WTC11 (cell line): ENCODE data around the gene COG3. TPM values are rescaled to one million over a fixed set of nuclear protein-coding genes. Genes with fewer than 3 reads are reported as not detected.
A peak's percentile ranks its signal among the peaks of the same experiment; 100 is the strongest.
"Not testable (repeated sequence)": the region's sequence is repeated elsewhere in the genome, so short reads cannot be mapped to it uniquely, and the experiment has no call there.

Experiments
- ATAC-seq: fragments of 200-7000 bp; cut with Tn5 transposase; 2 replicates; pipeline ENCODE4 v1.10.0; 2021; ENCODE audit warnings: mild to moderate bottlenecking, moderate library complexity
- CTCF ChIA-PET: fragments of 300-600 bp; sonication (Branson Sonifier 250); formaldehyde crosslinking; loops from one replicate; lab custom pipeline; 2021; ENCODE audit warnings: antibody characterized with exemption; lab: Charles Lee
- POLR2A ChIA-PET: fragments of 350-600 bp; sonication (Branson Sonifier 250); formaldehyde crosslinking; loops from one replicate; lab custom pipeline; 2021; ENCODE audit warnings: antibody characterized with exemption; lab: Charles Lee
- DNase-seq: peaks from one replicate; pipeline ENCODE4 v3.0.0; 2021; ENCODE audit warnings: low spot score
- H3K27ac Mint-ChIP-seq: 2 replicates; pipeline ENCODE4 v1.8.0; 2021; ENCODE audit warnings: mixed read lengths
- H3K27me3 Mint-ChIP-seq: 2 replicates; pipeline ENCODE4 v1.8.0; 2021; ENCODE audit warnings: low read depth, mild to moderate bottlenecking, moderate library complexity, mixed read lengths
- H3K36me3 Mint-ChIP-seq: 2 replicates; pipeline ENCODE4 v1.8.0; 2021; ENCODE audit warnings: mixed read lengths
- H3K4me1 Mint-ChIP-seq: 2 replicates; pipeline ENCODE4 v1.8.0; 2022; ENCODE audit warnings: mixed read lengths
- H3K4me3 Mint-ChIP-seq: 2 replicates; pipeline ENCODE4 v1.8.0; 2021; ENCODE audit warnings: mild to moderate bottlenecking, moderate library complexity, mixed read lengths
- H3K9me3 Mint-ChIP-seq: 2 replicates; pipeline ENCODE4 v1.8.0; 2021; ENCODE audit warnings: mixed read lengths
- ARID4B ChIP-seq: sonication (generic); formaldehyde crosslinking; IDR thresholded peaks from 2 replicates; pipeline ENCODE4 v1.8.0; 2023; ENCODE audit warnings: missing genetic modification reagents, mild to moderate bottlenecking, borderline replicate concordance
- E2F4 ChIP-seq: sonication (generic); formaldehyde crosslinking; IDR thresholded peaks from 2 replicates; pipeline ENCODE4 v1.8.1; 2022; ENCODE audit warnings: low read depth, mild to moderate bottlenecking, moderate library complexity, missing genetic modification reagents, borderline replicate concordance
- FOXJ3 ChIP-seq: sonication (generic); formaldehyde crosslinking; IDR thresholded peaks from 2 replicates; pipeline ENCODE4 v1.9.0; 2021; ENCODE audit warnings: missing genetic modification reagents, mild to moderate bottlenecking, borderline replicate concordance
- HMGA2 ChIP-seq: fragments of 250-450 bp; sonication (Bioruptor Pico); IDR thresholded peaks from 2 replicates; pipeline ENCODE4 v1.4.0; 2021; ENCODE audit warnings: mild to moderate bottlenecking, moderate library complexity
- JUN ChIP-seq: sonication (generic); formaldehyde crosslinking; IDR thresholded peaks from 2 replicates; pipeline ENCODE4 v1.8.0; 2023; ENCODE audit warnings: mild to moderate bottlenecking, missing genetic modification reagents
- KAT7 ChIP-seq: sonication (generic); formaldehyde crosslinking; IDR thresholded peaks from 2 replicates; pipeline ENCODE4 v1.8.1; 2023; ENCODE audit warnings: missing genetic modification reagents, mild to moderate bottlenecking, borderline replicate concordance
- NFE2L1 ChIP-seq: sonication (generic); formaldehyde crosslinking; IDR thresholded peaks from 2 replicates; pipeline ENCODE4 v1.8.1; 2023; ENCODE audit warnings: missing genetic modification reagents
- NR2C2 ChIP-seq: sonication (generic); formaldehyde crosslinking; IDR thresholded peaks from 2 replicates; pipeline ENCODE4 v1.8.0; 2022; ENCODE audit warnings: mild to moderate bottlenecking, missing genetic modification reagents
- SMAD3 ChIP-seq: sonication (generic); formaldehyde crosslinking; IDR thresholded peaks from 2 replicates; pipeline ENCODE4 v1.8.0; 2022; ENCODE audit warnings: missing genetic modification reagents, mild to moderate bottlenecking, borderline replicate concordance
- SP1 ChIP-seq: sonication (generic); formaldehyde crosslinking; conservative IDR thresholded peaks from 2 replicates; pipeline ENCODE4 v1.8.1; 2022; ENCODE audit warnings: missing genetic modification reagents
- STAT6 ChIP-seq: sonication (generic); formaldehyde crosslinking; conservative IDR thresholded peaks from 2 replicates; pipeline ENCODE4 v1.8.1; 2023; ENCODE audit warnings: mild to moderate bottlenecking, low read depth, missing genetic modification reagents, moderate library complexity
- TCF7 ChIP-seq: sonication (generic); formaldehyde crosslinking; IDR thresholded peaks from 2 replicates; pipeline ENCODE4 v1.8.0; 2022; ENCODE audit warnings: mild to moderate bottlenecking, low read depth, missing genetic modification reagents, moderate library complexity
- ZNF263 ChIP-seq: sonication (generic); formaldehyde crosslinking; IDR thresholded peaks from 2 replicates; pipeline ENCODE4 v1.8.1; 2022; ENCODE audit warnings: low read depth, mild to moderate bottlenecking, moderate library complexity, missing genetic modification reagents
- ZNF416 ChIP-seq: fragments of 250-450 bp; sonication (Bioruptor Pico); IDR thresholded peaks from 2 replicates; pipeline ENCODE4 v1.9.0; 2021; ENCODE audit warnings: mild to moderate bottlenecking, inconsistent platforms
- ZNF671 ChIP-seq: fragments of 250-450 bp; sonication (Bioruptor Pico); IDR thresholded peaks from 2 replicates; pipeline ENCODE4 v1.8.0; 2021; ENCODE audit warnings: mild to moderate bottlenecking
- total RNA-seq: library from RNA; stranded (reverse); gene quantifications from 3 replicates; pipeline ENCODE4 v1.2.3, GENCODE V29; 2021
- TF ChIP-seq, protein P1 (sequence below): sonication (generic); formaldehyde crosslinking; IDR thresholded peaks from 2 replicates; pipeline ENCODE4 v1.8.1; 2023; ENCODE audit warnings: mild to moderate bottlenecking, missing genetic modification reagents
- TF ChIP-seq, protein P2 (sequence below): sonication (generic); formaldehyde crosslinking; IDR thresholded peaks from 2 replicates; pipeline ENCODE4 v1.8.1; 2022; ENCODE audit warnings: mild to moderate bottlenecking, moderate library complexity, missing genetic modification reagents
- TF ChIP-seq, protein P3 (sequence below): sonication (generic); formaldehyde crosslinking; IDR thresholded peaks from 2 replicates; pipeline ENCODE4 v1.8.1; 2022; ENCODE audit warnings: missing genetic modification reagents, borderline replicate concordance

Gene COG3
- total RNA-seq, 1 experiment from 2014 or later: 21.6 TPM

DNA sequence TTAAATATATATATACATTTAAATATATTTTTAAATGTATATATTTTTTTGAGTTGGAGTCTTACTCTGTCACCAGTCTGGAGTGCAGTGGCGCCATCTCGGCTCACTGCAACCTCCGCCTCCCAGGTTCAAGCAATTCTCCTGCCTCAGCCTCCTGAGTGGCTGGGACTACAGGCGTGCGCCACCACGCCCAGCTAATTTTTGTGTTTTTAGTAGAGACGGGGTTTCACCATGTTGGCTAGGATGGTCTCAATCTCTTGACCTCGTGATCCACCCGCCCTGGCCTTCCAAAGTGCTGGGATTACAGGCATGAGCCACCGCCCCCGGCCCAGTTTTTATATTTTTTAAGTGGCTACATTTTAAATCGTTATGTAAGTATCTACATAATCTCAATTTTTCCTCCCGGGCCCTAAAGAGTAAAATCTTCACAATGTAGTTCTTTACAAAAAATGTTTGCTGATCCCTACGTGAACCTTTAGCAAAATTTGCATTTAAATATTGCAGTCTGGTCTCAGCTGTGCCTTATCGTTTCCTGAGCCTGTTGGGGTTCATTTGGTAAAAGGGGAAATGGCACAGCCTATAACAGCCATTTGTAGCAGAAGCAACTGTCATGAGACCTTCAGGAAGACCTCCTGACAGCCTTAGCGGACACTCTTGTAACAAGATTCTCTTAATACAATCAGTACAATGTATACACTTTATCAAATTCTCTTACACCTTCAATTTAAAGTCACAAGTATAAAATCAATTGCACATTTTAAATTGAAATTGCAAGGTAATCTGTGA is 38.5 kb upstream of the COG3 start:
- not testable (repeated sequence) for ATAC-seq, H3K4me3 Mint-ChIP-seq, H3K27me3 Mint-ChIP-seq, H3K4me1 Mint-ChIP-seq, H3K9me3 Mint-ChIP-seq, H3K27ac Mint-ChIP-seq, DNase-seq
- ChIA-PET CTCF (interaction anchor here (0.6 to 1.0 kb wide), 2 partner anchors 11 to 32 kb away, joined by 3 to 4 read pairs; no protein-coding TSS in a partner anchor), POLR2A (interaction anchor here (0.6 kb wide), 1 partner anchor 169 kb away, joined by 3 read pairs; no protein-coding TSS in a partner anchor)
- peak; percentile 73; the same call in 1 of the 2 replicates for TF ChIP-seq HMGA2 (CRISPR knock-in tag)
- TF ChIP-seq, all 79 proteins: peak for 1; not testable (repeated sequence) for 78
- not testable (repeated sequence) for H3K36me3 Mint-ChIP-seq

GRCh38 chr13:45432737-45433380 is 31.9 kb upstream of the COG3 start:
- H3K4me1 Mint-ChIP-seq: peaks cover 5% of the 10 kb centered on the region; the same call in 1 of the 2 replicates
- H3K36me3 Mint-ChIP-seq: no peaks in the 10 kb centered on the region
- DNase-seq: no peak
- ChIA-PET CTCF (no interaction called here), POLR2A (no interaction called here)
- ATAC-seq: no peak
- H3K9me3 Mint-ChIP-seq: no peaks in the 10 kb centered on the region
- no peaks in the 10 kb centered on the region for H3K27me3 Mint-ChIP-seq
- no peak overlapping the region for H3K27ac Mint-ChIP-seq
- no peak overlapping the region for H3K4me3 Mint-ChIP-seq
- TF ChIP-seq, protein P1, sequence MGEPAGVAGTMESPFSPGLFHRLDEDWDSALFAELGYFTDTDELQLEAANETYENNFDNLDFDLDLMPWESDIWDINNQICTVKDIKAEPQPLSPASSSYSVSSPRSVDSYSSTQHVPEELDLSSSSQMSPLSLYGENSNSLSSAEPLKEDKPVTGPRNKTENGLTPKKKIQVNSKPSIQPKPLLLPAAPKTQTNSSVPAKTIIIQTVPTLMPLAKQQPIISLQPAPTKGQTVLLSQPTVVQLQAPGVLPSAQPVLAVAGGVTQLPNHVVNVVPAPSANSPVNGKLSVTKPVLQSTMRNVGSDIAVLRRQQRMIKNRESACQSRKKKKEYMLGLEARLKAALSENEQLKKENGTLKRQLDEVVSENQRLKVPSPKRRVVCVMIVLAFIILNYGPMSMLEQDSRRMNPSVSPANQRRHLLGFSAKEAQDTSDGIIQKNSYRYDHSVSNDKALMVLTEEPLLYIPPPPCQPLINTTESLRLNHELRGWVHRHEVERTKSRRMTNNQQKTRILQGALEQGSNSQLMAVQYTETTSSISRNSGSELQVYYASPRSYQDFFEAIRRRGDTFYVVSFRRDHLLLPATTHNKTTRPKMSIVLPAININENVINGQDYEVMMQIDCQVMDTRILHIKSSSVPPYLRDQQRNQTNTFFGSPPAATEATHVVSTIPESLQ (CRISPR knock-in tag): no peak
- TF ChIP-seq JUN (CRISPR knock-in tag): no peak
- TF ChIP-seq NR2C2: no peak
- TF ChIP-seq FOXJ3 (CRISPR knock-in tag): no peak
- no peak for TF ChIP-seq ZNF263
- no peak for TF ChIP-seq SMAD3
- no peak for TF ChIP-seq TCF7 (CRISPR knock-in tag)
- TF ChIP-seq STAT6 (CRISPR knock-in tag): no peak
- no peak for TF ChIP-seq ARID4B (CRISPR knock-in tag)
- no peak for TF ChIP-seq ZNF416 (CRISPR knock-in tag)
- no peak for TF ChIP-seq KAT7 (CRISPR knock-in tag)
- TF ChIP-seq, protein P2, sequence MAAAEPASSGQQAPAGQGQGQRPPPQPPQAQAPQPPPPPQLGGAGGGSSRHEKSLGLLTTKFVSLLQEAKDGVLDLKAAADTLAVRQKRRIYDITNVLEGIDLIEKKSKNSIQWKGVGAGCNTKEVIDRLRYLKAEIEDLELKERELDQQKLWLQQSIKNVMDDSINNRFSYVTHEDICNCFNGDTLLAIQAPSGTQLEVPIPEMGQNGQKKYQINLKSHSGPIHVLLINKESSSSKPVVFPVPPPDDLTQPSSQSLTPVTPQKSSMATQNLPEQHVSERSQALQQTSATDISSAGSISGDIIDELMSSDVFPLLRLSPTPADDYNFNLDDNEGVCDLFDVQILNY (CRISPR knock-in tag): no peak
- TF ChIP-seq ZNF671: no peak
- no peak for TF ChIP-seq NFE2L1 (CRISPR knock-in tag)
- TF ChIP-seq SP1 (CRISPR knock-in tag): no peak
- TF ChIP-seq, protein P3, sequence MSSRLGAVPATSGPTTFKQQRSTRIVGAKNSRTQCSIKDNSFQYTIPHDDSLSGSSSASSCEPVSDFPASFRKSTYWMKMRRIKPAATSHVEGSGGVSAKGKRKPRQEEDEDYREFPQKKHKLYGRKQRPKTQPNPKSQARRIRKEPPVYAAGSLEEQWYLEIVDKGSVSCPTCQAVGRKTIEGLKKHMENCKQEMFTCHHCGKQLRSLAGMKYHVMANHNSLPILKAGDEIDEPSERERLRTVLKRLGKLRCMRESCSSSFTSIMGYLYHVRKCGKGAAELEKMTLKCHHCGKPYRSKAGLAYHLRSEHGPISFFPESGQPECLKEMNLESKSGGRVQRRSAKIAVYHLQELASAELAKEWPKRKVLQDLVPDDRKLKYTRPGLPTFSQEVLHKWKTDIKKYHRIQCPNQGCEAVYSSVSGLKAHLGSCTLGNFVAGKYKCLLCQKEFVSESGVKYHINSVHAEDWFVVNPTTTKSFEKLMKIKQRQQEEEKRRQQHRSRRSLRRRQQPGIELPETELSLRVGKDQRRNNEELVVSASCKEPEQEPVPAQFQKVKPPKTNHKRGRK: no peak
- TF ChIP-seq E2F4: no peak
